ENCODE data around the gene CAT.

- TF ChIP-seq, protein P1, sequence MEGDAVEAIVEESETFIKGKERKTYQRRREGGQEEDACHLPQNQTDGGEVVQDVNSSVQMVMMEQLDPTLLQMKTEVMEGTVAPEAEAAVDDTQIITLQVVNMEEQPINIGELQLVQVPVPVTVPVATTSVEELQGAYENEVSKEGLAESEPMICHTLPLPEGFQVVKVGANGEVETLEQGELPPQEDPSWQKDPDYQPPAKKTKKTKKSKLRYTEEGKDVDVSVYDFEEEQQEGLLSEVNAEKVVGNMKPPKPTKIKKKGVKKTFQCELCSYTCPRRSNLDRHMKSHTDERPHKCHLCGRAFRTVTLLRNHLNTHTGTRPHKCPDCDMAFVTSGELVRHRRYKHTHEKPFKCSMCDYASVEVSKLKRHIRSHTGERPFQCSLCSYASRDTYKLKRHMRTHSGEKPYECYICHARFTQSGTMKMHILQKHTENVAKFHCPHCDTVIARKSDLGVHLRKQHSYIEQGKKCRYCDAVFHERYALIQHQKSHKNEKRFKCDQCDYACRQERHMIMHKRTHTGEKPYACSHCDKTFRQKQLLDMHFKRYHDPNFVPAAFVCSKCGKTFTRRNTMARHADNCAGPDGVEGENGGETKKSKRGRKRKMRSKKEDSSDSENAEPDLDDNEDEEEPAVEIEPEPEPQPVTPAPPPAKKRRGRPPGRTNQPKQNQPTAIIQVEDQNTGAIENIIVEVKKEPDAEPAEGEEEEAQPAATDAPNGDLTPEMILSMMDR (IDR thresholded peaks at IDR 0.05) = no peak
- no peak for TF ChIP-seq ZFX (IDR thresholded peaks at IDR 0.05; ENCODE audit: borderline replicate concordance)
These were observed 7.2 kb downstream of the CAT start for GRCh38 chr11:34445956-34446355.

Data from 22Rv1 (cell line).